Gastroesophageal sphincter (tissue), 4 donors: ENCODE results near the gene CTNND2. TPM values are rescaled to one million over a fixed set of nuclear protein-coding genes. Genes with fewer than 3 reads are reported as not detected.

Experiments
- ATAC-seq: fragments of 150-250 bp; one replicate; pipeline ENCODE4 v1.9.1; 2016; ENCODE audit warnings: mild to moderate bottlenecking, moderate library complexity
- H3K27ac ChIP-seq, 4 donors: fragments of 200-600 bp; sonication (generic) in 3 of 4; 1 replicate in 3 of 4; 2 replicates in 1 of 4; pipeline ENCODE4 v1.5.1; 2016 to 2019
- H3K27me3 ChIP-seq: fragments of 200-600 bp; sonication (generic); one replicate; pipeline ENCODE4 v1.5.1; 2019
- H3K36me3 ChIP-seq, 2 donors: fragments of 200-600 bp; sonication (generic); one replicate each; pipeline ENCODE4 v1.5.1; 2019; ENCODE audit warnings: control low read depth in 1 of 2
- H3K4me1 ChIP-seq, 3 donors: fragments of 200-600 bp; sonication (generic); 1 replicate in 2 of 3; 2 replicates in 1 of 3; pipeline ENCODE4 v1.5.1; 2016 to 2019; ENCODE audit warnings: control low read depth in 2 of 3
- H3K4me3 ChIP-seq, 2 donors: fragments of 200-600 bp; sonication (generic); one replicate each; pipeline ENCODE4 v1.5.1; 2019; ENCODE audit warnings: mild to moderate bottlenecking in 1 of 2, moderate library complexity in 1 of 2
- H3K9me3 ChIP-seq, 3 donors: fragments of 200-600 bp; sonication (generic); one replicate each; pipeline ENCODE4 v1.5.1; 2017 to 2019; ENCODE audit warnings: control low read depth in 2 of 3
- EP300 ChIP-seq: sonication (generic); formaldehyde crosslinking; IDR thresholded peaks from one replicate; pipeline ENCODE4 v1.6.1; 2017; ENCODE audit warnings: antibody characterized with exemption, mild to moderate bottlenecking
- POLR2A ChIP-seq, 2 donors: fragments of 450-650 bp; IDR thresholded peaks; one replicate each; pipeline ENCODE4 v1.6.1; 2017; ENCODE audit warnings: antibody characterized with exemption in 2 of 2, mild to moderate bottlenecking in 2 of 2, moderate library complexity in 1 of 2
- POLR2AphosphoS5 ChIP-seq: sonication (generic); formaldehyde crosslinking; IDR thresholded peaks from one replicate; pipeline ENCODE4 v1.6.1; 2017; ENCODE audit warnings: antibody characterized with exemption
- WGBS, 2 donors: methylation state at CpG; one replicate each; pipeline ENCODE4 v1.1.5; 2018; ENCODE audit warnings: low coverage in 1 of 2; 5-methylcytosine and 5-hydroxymethylcytosine counted together
- total RNA-seq, 4 donors: library from RNA; depleted of rRNA; stranded (reverse); fragments of >200 nt; gene quantifications; one replicate each; pipeline ENCODE4 v1.1.0, GENCODE V29; 2016
- TF ChIP-seq, protein P1 (sequence below), 4 experiments: fragments of 200-600 bp in 2 of 4; fragments of 450-650 bp in 2 of 4; sonication (generic) in 1 of 4; IDR thresholded peaks; one replicate each; pipeline ENCODE4 v1.5.1; 2017 to 2019; ENCODE audit warnings: antibody characterized with exemption in 4 of 4, mild to moderate bottlenecking in 2 of 4, moderate library complexity in 2 of 4

Gene CTNND2
- total RNA-seq, 4 donors from 2014 or later, result 0.40 to 3.1 (median 1.9) TPM

- TF ChIP-seq POLR2AphosphoS5 (no peak), EP300 (no peak), POLR2A (IDR thresholded peaks at IDR 0.05) (no peak)
- TF ChIP-seq, protein P1, sequence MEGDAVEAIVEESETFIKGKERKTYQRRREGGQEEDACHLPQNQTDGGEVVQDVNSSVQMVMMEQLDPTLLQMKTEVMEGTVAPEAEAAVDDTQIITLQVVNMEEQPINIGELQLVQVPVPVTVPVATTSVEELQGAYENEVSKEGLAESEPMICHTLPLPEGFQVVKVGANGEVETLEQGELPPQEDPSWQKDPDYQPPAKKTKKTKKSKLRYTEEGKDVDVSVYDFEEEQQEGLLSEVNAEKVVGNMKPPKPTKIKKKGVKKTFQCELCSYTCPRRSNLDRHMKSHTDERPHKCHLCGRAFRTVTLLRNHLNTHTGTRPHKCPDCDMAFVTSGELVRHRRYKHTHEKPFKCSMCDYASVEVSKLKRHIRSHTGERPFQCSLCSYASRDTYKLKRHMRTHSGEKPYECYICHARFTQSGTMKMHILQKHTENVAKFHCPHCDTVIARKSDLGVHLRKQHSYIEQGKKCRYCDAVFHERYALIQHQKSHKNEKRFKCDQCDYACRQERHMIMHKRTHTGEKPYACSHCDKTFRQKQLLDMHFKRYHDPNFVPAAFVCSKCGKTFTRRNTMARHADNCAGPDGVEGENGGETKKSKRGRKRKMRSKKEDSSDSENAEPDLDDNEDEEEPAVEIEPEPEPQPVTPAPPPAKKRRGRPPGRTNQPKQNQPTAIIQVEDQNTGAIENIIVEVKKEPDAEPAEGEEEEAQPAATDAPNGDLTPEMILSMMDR (IDR thresholded peaks at IDR 0.05), result no peak
- WGBS, 2 donors, result 80 to 94% methylated on average over 3 to 4 of the region's 4 CpGs
Observed at GRCh38 chr5:11733840-11734192, 170.4 kb downstream of the CTNND2 start.

GRCh38 chr5:11733185-11733839 is 170.9 kb downstream of the CTNND2 start:
- 70 to 80% methylated on average over 2 of the region's 2 CpGs for WGBS, 2 donors

More at GRCh38 chr5:11733840-11734192, 170.4 kb downstream of the CTNND2 start:
- H3K4me1 ChIP-seq, result no peaks in the 10 kb centered on the region
- ATAC-seq, result no peak
- no peak overlapping the region for H3K4me3 ChIP-seq
- H3K36me3 ChIP-seq, result no peaks in the 10 kb centered on the region
- H3K9me3 ChIP-seq, result no peaks in the 10 kb centered on the region
- H3K27ac ChIP-seq, result no peak overlapping the region
- H3K27me3 ChIP-seq, result no peaks in the 10 kb centered on the region

DNA sequence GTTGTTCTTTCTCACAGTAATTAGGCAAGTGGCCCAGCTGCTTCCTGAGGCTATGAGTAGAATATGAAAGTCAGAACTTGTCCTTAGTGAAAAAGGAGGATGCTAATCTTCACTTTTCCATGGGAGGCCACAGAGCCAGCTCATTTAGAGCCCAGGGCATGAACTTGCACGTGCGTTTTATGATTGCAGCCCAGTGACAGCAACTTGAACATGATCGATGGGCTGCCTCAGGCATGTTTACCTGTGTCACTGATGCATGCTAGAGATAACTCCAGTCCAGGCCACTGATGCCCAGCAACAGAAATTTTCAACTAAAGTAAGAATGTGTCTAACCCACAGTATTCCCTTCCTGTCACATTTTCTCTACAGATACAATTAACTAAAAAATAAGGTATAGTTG is 179.3 kb downstream of the CTNND2 start:
- no peak for ATAC-seq
- TF ChIP-seq POLR2A (IDR thresholded peaks at IDR 0.05) (no peak), EP300 (no peak), POLR2AphosphoS5 (no peak)
- TF ChIP-seq, protein P1 (IDR thresholded peaks at IDR 0.05), result no peak

More at GRCh38 chr5:11733185-11733839, 170.9 kb downstream of the CTNND2 start:
- no peak overlapping the region for H3K4me3 ChIP-seq
- H3K36me3 ChIP-seq, result no peaks in the 10 kb centered on the region
- H3K9me3 ChIP-seq, result no peaks in the 10 kb centered on the region
- TF ChIP-seq, protein P1 (IDR thresholded peaks at IDR 0.05), result no peak
- TF ChIP-seq EP300 (no peak), POLR2AphosphoS5 (no peak), POLR2A (IDR thresholded peaks at IDR 0.05) (no peak)
- H3K27me3 ChIP-seq, result no peaks in the 10 kb centered on the region
- no peaks in the 10 kb centered on the region for H3K4me1 ChIP-seq
- H3K27ac ChIP-seq, result no peak overlapping the region
- no peak for ATAC-seq

DNA sequence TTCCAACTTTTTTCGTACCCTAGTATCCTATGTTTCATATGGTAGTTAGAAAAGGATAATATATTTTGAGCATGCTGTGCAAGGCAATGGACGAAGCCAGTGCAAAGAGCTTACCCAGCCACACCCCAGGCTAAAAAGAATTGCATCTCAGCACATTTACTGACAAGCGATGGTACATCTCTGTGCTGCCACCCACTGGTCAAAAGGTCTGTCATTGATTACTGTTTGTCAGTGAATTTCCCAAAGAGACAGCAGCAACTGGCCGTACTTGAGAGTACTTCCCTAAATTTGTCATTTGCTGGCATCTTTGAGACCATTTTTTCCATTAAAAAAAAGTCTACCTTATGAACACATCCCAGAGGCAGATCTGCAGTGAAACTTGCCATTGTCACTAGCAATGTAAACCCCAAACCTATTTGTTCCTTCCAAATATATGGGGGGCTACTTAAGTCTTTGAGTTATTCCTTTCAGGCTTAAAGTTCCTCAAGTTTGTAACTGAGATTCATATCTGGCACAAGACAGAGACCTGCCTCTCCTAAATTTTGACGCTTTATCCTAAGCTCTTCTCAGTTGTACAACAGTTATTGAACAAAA is 184.3 kb downstream of the CTNND2 start:
- no peaks in the 10 kb centered on the region for H3K36me3 ChIP-seq
- ATAC-seq, result no peak
- WGBS, 2 donors, result 15 to 24% methylated on average over 5 of the region's 5 CpGs
- no peaks in the 10 kb centered on the region for H3K9me3 ChIP-seq
- TF ChIP-seq POLR2A (IDR thresholded peaks at IDR 0.05), result no peak
- TF ChIP-seq, protein P1 (IDR thresholded peaks at IDR 0.05), result peak in 1 of 4 experiments; percentile 18
- no peak overlapping the region for H3K27ac ChIP-seq
- H3K4me1 ChIP-seq, result no peaks in the 10 kb centered on the region
- H3K4me3 ChIP-seq, result no peak overlapping the region
- no peaks in the 10 kb centered on the region for H3K27me3 ChIP-seq

More for the DNA sequence above, 179.3 kb downstream of the CTNND2 start:
- H3K36me3 ChIP-seq, result no peaks in the 10 kb centered on the region
- H3K27me3 ChIP-seq, result no peaks in the 10 kb centered on the region
- no peaks in the 10 kb centered on the region for H3K4me1 ChIP-seq
- no peaks in the 10 kb centered on the region for H3K9me3 ChIP-seq
- WGBS, 2 donors, result 75 to 80% methylated on average over 1 of the region's 3 CpGs
- no peak overlapping the region for H3K4me3 ChIP-seq
- H3K27ac ChIP-seq, result no peak overlapping the region
